ENCODE data around the gene LAMP5. TPM values are rescaled to one million over a fixed set of nuclear protein-coding genes. Genes with fewer than 3 reads are reported as not detected.
A peak's percentile ranks its signal among the peaks of the same experiment; 100 is the strongest.

Gene LAMP5
- total and polyA plus RNA-seq, 12 donors: 0.35 to 6.6 (median 1.4) TPM

DNA sequence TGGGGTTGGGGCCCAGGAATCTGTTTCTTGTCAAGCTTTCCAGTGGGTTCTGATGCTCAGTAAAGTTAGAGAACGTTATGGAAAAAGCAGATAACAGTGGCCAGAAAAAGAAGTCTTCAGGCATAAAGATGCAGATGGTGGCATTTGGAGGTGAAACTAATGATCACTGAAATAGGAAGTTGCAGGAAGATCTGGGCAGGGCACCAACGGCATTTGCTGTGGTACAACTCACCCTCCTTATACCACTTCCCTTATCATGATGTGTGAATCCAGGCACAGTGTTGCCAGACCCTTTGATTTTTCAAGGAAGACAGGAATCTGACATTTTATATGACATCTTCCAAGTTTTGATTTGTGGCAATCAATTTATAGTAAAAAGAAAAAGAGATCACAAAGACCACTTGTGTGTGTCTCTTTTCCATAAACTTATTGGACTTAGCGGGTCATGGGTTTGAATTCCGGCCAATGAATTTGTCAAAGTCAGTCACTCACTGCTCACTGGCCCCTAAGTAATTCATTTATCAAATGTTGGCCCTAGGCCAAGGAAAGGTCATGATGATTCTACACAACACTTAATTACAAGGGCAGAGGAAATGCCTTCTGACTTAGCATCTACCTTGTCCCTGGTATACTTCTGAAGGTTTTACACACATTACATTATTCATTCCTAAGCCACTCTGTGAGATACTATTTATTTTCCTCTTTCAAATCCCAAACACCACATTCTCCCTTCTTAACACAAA lies 37.6 kb downstream of the LAMP5 start:
- Histone ChIP-seq H3K9me3 (replicated peaks in 1 of 3) (no peaks in the 10 kb centered on the region), H3K27ac (no peak overlapping the region), H3K27me3 (no peaks in the 10 kb centered on the region), H3K4me3 (no peak overlapping the region), H3K36me3 (replicated peaks in 1 of 2) (no peaks in the 10 kb centered on the region), H3K4me1 (replicated peaks in 1 of 2) (no peaks in the 10 kb centered on the region)
- 67 to 79% (median 69%) methylated on average over 4 of the region's 4 CpGs for WGBS, 4 donors
- no peak for DNase-seq
- intact Hi-C loops (cut with DNase I): no loop called here
- no peak for TF ChIP-seq POLR2A (IDR thresholded peaks at IDR 0.05)
- TF ChIP-seq, protein P1, sequence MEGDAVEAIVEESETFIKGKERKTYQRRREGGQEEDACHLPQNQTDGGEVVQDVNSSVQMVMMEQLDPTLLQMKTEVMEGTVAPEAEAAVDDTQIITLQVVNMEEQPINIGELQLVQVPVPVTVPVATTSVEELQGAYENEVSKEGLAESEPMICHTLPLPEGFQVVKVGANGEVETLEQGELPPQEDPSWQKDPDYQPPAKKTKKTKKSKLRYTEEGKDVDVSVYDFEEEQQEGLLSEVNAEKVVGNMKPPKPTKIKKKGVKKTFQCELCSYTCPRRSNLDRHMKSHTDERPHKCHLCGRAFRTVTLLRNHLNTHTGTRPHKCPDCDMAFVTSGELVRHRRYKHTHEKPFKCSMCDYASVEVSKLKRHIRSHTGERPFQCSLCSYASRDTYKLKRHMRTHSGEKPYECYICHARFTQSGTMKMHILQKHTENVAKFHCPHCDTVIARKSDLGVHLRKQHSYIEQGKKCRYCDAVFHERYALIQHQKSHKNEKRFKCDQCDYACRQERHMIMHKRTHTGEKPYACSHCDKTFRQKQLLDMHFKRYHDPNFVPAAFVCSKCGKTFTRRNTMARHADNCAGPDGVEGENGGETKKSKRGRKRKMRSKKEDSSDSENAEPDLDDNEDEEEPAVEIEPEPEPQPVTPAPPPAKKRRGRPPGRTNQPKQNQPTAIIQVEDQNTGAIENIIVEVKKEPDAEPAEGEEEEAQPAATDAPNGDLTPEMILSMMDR (IDR thresholded peaks at IDR 0.05): no peak

DNA sequence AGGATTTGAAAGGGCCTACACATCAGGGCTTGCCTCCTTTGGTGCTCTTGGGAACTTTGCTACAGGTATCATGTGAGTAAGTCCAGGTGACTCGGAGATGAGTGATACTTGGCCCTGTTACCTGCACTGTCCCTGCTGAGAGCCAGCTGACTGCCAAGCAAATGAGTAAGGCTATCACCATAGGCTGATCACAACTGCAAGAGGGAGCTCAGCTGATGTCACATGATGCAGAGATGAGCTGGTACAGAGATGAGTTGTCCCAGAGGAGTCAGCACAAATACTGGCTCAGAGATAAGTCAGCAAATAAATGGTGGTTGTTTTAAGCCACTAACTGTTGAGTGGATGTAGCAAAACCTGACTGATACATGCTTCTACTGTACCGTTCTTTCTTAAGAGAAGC lies 41.4 kb downstream of the LAMP5 start:
- TF ChIP-seq, protein P1 (IDR thresholded peaks at IDR 0.05): no peak
- no peak for TF ChIP-seq POLR2A (IDR thresholded peaks at IDR 0.05)
- H3K36me3 ChIP-seq (replicated peaks in 1 of 2): no peaks in the 10 kb centered on the region
- no peak overlapping the region for H3K4me3 ChIP-seq
- intact Hi-C loops (cut with DNase I): no loop called here
- H3K27ac ChIP-seq: no peak overlapping the region
- no peaks in the 10 kb centered on the region for H3K4me1 ChIP-seq (replicated peaks in 1 of 2)
- WGBS, 4 donors: 86 to 98% (median 94%) methylated on average over 2 of the region's 2 CpGs
- DNase-seq: peak in 1 of 7 donors; percentile 38
- H3K27me3 ChIP-seq: no peaks in the 10 kb centered on the region
- no peaks in the 10 kb centered on the region for H3K9me3 ChIP-seq (replicated peaks in 1 of 3)

DNA sequence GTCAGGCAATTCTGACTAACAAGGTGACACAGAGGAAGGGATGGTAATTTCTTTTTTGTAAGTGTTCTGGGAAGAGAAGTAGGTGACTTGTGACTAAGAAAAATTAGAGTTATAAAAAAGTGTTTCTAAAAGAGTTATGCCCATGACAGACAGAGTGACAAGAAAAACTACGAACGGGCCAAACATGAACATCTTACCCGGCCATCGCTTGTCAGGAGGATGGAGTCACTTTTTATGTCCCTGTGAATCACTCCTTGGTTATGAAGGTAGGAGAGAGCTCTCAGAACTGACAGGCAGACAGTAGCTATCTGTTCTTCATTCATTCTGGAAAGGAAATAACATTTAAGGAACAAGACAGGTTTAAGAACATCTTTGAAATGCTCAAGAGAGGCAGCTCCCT lies 43.0 kb downstream of the LAMP5 start:
- intact Hi-C loops (cut with DNase I): no loop called here
- WGBS, 4 donors: 90 to 95% (median 93%) methylated on average over 4 of the region's 4 CpGs
- Histone ChIP-seq H3K4me3 (no peak overlapping the region), H3K27ac (no peak overlapping the region), H3K4me1 (replicated peaks in 1 of 2) (no peaks in the 10 kb centered on the region), H3K36me3 (replicated peaks in 1 of 2) (no peaks in the 10 kb centered on the region), H3K27me3 (no peaks in the 10 kb centered on the region), H3K9me3 (replicated peaks in 1 of 3) (no peaks in the 10 kb centered on the region)
- no peak for TF ChIP-seq POLR2A (IDR thresholded peaks at IDR 0.05)
- TF ChIP-seq, protein P1 (IDR thresholded peaks at IDR 0.05): no peak
- no peak for DNase-seq

DNA sequence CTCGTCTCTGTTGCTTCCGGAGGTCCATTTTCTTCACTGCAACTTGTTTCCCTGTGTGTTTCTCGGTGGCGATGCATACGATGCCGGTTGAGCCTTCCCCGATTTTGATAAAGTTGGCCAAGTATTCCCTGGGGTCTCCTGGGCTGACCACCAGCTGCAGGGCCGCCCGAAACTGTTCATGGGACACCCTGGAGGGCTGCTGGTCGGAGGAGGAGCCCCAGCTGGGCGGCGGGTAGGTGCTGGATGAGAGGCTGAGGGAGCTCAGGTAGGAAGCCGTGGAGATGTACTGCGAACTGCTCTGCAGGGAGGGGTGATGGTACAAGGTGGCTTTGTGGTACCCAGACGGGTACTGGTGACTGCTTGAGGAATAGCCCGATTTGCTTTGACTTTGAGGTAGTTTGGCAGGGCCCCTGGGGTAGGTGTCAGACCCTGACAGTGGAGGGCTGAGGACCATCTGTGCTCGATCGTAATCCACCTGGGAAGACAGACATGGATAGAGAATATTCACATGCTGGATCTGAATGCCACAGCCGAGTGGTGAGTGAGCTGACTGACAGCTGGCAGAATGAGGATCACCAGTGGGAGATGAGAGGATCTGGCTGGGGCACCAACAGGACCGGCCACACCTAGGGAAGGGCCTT lies 51.6 kb downstream of the LAMP5 start:
- Histone ChIP-seq H3K36me3 (replicated peaks in 1 of 2) (no peaks in the 10 kb centered on the region), H3K27me3 (no peaks in the 10 kb centered on the region), H3K27ac (no peak overlapping the region), H3K9me3 (replicated peaks in 1 of 3) (no peaks in the 10 kb centered on the region), H3K4me3 (no peak overlapping the region), H3K4me1 (replicated peaks in 1 of 2) (no peaks in the 10 kb centered on the region)
- TF ChIP-seq POLR2A (IDR thresholded peaks at IDR 0.05): no peak
- TF ChIP-seq, protein P1 (IDR thresholded peaks at IDR 0.05): no peak
- WGBS, 4 donors: 93 to 95% (median 94%) methylated on average over 20 of the region's 20 CpGs
- no peak for DNase-seq
- intact Hi-C loops (cut with DNase I): no loop called here
